Upper lobe of left lung (tissue), 6 donors: ENCODE results near the gene GJC1. TPM values are rescaled to one million over a fixed set of nuclear protein-coding genes. Genes with fewer than 3 reads are reported as not detected.
A peak's percentile ranks its signal among the peaks of the same experiment; 100 is the strongest.

ENCODE experiments used
- ATAC-seq, 2 donors: fragments of 200-7000 bp; cut with Tn5 transposase; one replicate each; pipeline ENCODE4 v1.9.1; 2022; ENCODE audit warnings: mild to moderate bottlenecking in 2 of 2, moderate library complexity in 2 of 2; ENCODE audit not compliant: low FRiP score in 2 of 2
- DNase-seq, 2 donors: peaks; one replicate each; pipeline ENCODE4 v3.0.0-alpha.2; 2019 to 2020
- H3K27ac ChIP-seq, 4 donors: fragments of 200-600 bp; sonication (generic); one replicate each; pipeline ENCODE4 v1.5.1; 2016 to 2019
- H3K27me3 ChIP-seq, 4 donors: fragments of 200-600 bp; sonication (generic); one replicate each; pipeline ENCODE4 v1.5.1; 2017 to 2019
- H3K36me3 ChIP-seq, 4 donors: fragments of 200-600 bp; sonication (generic); one replicate each; pipeline ENCODE4 v1.5.1; 2016 to 2019
- H3K4me1 ChIP-seq, 4 donors: fragments of 200-600 bp; sonication (generic); one replicate each; pipeline ENCODE4 v1.5.1; 2018 to 2019
- H3K4me3 ChIP-seq, 4 donors: fragments of 200-600 bp; sonication (generic); one replicate each; pipeline ENCODE4 v1.5.1; 2017 to 2019; ENCODE audit warnings: mild to moderate bottlenecking in 2 of 4, moderate library complexity in 1 of 4
- H3K9me3 ChIP-seq, 4 donors: fragments of 200-600 bp; sonication (generic); one replicate each; pipeline ENCODE4 v1.5.1; 2018 to 2019
- EP300 ChIP-seq, 4 donors: sonication (generic); formaldehyde crosslinking; IDR thresholded peaks; one replicate each; pipeline ENCODE4 v1.5.1; 2017; ENCODE audit warnings: antibody characterized with exemption in 4 of 4, control low read depth in 2 of 4
- POLR2A ChIP-seq, 4 donors: fragments of 450-650 bp; IDR thresholded peaks; one replicate each; pipeline ENCODE4 v1.5.1; 2016 to 2017; ENCODE audit warnings: antibody characterized with exemption in 4 of 4, mild to moderate bottlenecking in 2 of 4
- POLR2AphosphoS5 ChIP-seq, 2 donors: sonication (generic); formaldehyde crosslinking; IDR thresholded peaks; one replicate each; pipeline ENCODE4 v1.5.1; 2017; ENCODE audit warnings: antibody characterized with exemption in 2 of 2
- WGBS, 2 donors: methylation state at CpG; one replicate each; pipeline ENCODE4 v1.1.5; 2017 to 2018; 5-methylcytosine and 5-hydroxymethylcytosine counted together
- total RNA-seq, 6 donors: library from RNA; depleted of rRNA in 4 of 6; stranded (reverse); fragments of >200 nt in 4 of 6; gene quantifications; one replicate each; pipeline versions ENCODE4 v1.1.0 to v1.2.1, GENCODE V29; 2016 to 2021
- TF ChIP-seq, protein P1 (sequence below), 6 experiments: fragments of 450-650 bp in 4 of 6; fragments of 200-600 bp in 2 of 6; sonication (generic) in 2 of 6; IDR thresholded peaks; one replicate each; pipeline ENCODE4 v1.5.1; 2016 to 2019; ENCODE audit warnings: antibody characterized with exemption in 6 of 6
- donor health status: DM: no; HTN: no; CAD: no; lungs with moderate emphysema.
- donor health status: DM: no; HTN: yes; CAD: no; lungs with severe emphysema.

GJC1 gene
- total RNA-seq, 6 donors from 2014 or later, result 4.2 to 14.8 (median 8.6) TPM

GRCh38 chr17:44766409-44767038 lies 63.6 kb downstream of the GJC1 start:
- no peak overlapping the region for H3K4me3 ChIP-seq
- WGBS, 2 donors, result 58 to 62% methylated on average over 3 to 8 of the region's 8 CpGs
- H3K4me1 ChIP-seq, result no peaks in the 10 kb centered on the region
- ATAC-seq (no peak), DNase-seq (peak in 1 of 2 donors; percentile 17)
- H3K36me3 ChIP-seq, result no peaks in the 10 kb centered on the region
- H3K27ac ChIP-seq, result no peak overlapping the region
- H3K9me3 ChIP-seq, result no peaks in the 10 kb centered on the region
- no peak for TF ChIP-seq POLR2AphosphoS5 (IDR thresholded peaks at IDR 0.05)
- TF ChIP-seq EP300 (IDR thresholded peaks at IDR 0.05), result no peak
- TF ChIP-seq, protein P1, sequence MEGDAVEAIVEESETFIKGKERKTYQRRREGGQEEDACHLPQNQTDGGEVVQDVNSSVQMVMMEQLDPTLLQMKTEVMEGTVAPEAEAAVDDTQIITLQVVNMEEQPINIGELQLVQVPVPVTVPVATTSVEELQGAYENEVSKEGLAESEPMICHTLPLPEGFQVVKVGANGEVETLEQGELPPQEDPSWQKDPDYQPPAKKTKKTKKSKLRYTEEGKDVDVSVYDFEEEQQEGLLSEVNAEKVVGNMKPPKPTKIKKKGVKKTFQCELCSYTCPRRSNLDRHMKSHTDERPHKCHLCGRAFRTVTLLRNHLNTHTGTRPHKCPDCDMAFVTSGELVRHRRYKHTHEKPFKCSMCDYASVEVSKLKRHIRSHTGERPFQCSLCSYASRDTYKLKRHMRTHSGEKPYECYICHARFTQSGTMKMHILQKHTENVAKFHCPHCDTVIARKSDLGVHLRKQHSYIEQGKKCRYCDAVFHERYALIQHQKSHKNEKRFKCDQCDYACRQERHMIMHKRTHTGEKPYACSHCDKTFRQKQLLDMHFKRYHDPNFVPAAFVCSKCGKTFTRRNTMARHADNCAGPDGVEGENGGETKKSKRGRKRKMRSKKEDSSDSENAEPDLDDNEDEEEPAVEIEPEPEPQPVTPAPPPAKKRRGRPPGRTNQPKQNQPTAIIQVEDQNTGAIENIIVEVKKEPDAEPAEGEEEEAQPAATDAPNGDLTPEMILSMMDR (IDR thresholded peaks at IDR 0.05), result no peak
- TF ChIP-seq POLR2A (IDR thresholded peaks at IDR 0.05), result no peak
- H3K27me3 ChIP-seq, result peaks cover 0 to 3% (median 0%) of the 10 kb centered on the region in 4 donors

- ATAC-seq (no peak), DNase-seq (no peak)
- TF ChIP-seq EP300 (IDR thresholded peaks at IDR 0.05), result no peak
- TF ChIP-seq, protein P1 (IDR thresholded peaks at IDR 0.05), result no peak
- no peak for TF ChIP-seq POLR2AphosphoS5 (IDR thresholded peaks at IDR 0.05)
- no peak for TF ChIP-seq POLR2A (IDR thresholded peaks at IDR 0.05)
- Histone ChIP-seq H3K4me1 (no peaks in the 10 kb centered on the region), H3K27ac (no peak overlapping the region), H3K4me3 (no peak overlapping the region), H3K27me3 (no peaks in the 10 kb centered on the region), H3K36me3 (no peaks in the 10 kb centered on the region), H3K9me3 (no peaks in the 10 kb centered on the region)
- WGBS, 2 donors, result 75% methylated on average over 11 of the region's 11 CpGs
These were observed 64.1 kb downstream of the GJC1 start for GRCh38 chr17:44765965-44766364.

DNA sequence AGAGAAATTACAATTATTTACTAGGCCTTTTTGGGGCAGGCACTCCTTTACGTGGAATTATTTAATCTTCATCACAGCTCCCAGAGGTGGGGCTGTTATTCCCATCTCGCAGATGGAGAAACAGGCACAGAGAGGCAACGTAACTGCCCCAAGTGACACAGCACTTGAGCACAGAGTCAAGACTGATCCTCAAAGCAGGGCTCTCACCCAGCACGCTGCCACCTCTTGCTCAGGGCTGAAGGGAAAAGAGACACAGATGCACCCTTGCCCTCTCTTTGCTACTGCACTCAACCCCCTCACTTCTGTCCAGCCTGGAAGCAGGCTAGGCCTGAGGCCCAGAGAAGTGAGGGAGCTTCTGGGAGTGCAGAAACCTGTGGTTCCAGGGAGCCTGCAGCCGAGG lies 66.9 kb downstream of the GJC1 start:
- 89 to 96% methylated on average over 5 of the region's 5 CpGs for WGBS, 2 donors
- Histone ChIP-seq H3K27ac (no peak overlapping the region), H3K36me3 (no peaks in the 10 kb centered on the region), H3K4me3 (no peak overlapping the region), H3K27me3 (peaks cover 0 to 21% (median 16%) of the 10 kb centered on the region in 4 donors), H3K9me3 (no peaks in the 10 kb centered on the region), H3K4me1 (peaks cover 6 to 17% (median 12%) of the 10 kb centered on the region in 4 donors)
- no peak for DNase-seq
- TF ChIP-seq POLR2A (IDR thresholded peaks at IDR 0.05) (no peak), EP300 (IDR thresholded peaks at IDR 0.05) (no peak), POLR2AphosphoS5 (IDR thresholded peaks at IDR 0.05) (no peak)
- TF ChIP-seq, protein P1 (IDR thresholded peaks at IDR 0.05), result no peak
- ATAC-seq, result no peak

DNA sequence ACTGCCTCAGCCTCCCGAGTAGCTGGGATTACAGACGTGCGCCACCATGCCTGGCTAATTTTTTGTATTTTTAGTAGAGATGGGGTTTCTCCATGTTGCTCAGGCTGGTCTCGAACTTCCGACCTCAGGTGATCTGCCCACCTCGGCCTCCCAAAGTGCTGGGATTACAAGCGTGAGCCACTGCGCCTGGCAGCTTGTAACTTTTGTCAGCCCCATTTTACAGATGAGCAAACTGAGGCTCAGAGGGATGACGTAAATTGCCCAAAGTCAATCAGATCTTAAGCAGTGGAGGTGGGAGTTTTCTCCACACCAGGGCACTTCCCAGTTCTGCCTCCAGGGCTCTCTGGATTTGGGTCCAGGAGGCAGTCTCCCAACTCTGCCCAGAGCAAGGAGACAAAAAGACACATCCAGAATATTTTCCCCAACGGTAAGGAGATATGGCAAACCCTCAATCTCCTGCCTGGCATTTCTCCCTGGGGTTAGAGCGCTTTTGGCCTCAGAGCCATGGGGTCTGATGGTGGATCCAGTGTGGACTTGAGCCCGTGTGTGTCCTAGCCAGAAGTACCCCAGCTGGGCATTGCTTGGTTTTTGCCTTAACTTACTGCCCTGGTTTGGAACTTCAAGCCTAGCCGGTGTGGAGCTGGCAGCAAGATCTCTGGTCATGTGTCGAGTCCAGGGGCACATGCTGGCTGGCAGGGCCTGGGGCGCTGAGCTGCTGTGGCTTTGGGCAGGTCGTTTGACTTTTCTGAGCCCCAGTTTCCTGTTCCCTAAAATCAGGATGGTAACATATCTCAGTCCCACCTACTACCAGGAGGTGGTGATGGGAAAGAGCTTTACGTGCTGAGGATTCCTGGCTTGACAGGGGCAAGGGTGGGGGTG lies 67.9 kb downstream of the GJC1 start:
- ATAC-seq (no peak), DNase-seq (peak in 1 of 2 donors; percentile 40)
- Histone ChIP-seq H3K27me3 (peaks cover 0 to 25% (median 17%) of the 10 kb centered on the region in 4 donors), H3K4me1 (peaks cover 6 to 18% (median 12%) of the 10 kb centered on the region in 4 donors), H3K27ac (no peak overlapping the region), H3K9me3 (no peaks in the 10 kb centered on the region), H3K36me3 (no peaks in the 10 kb centered on the region), H3K4me3 (no peak overlapping the region)
- TF ChIP-seq EP300 (IDR thresholded peaks at IDR 0.05), result no peak
- TF ChIP-seq, protein P1 (IDR thresholded peaks at IDR 0.05), result no peak
- no peak for TF ChIP-seq POLR2AphosphoS5 (IDR thresholded peaks at IDR 0.05)
- no peak for TF ChIP-seq POLR2A (IDR thresholded peaks at IDR 0.05)
- 70 to 77% methylated on average over 12 to 17 of the region's 17 CpGs for WGBS, 2 donors
